Transverse colon (tissue), 4 donors: ENCODE data around the gene ERVV-1. TPM values are rescaled to one million over a fixed set of nuclear protein-coding genes. Genes with fewer than 3 reads are reported as not detected.

Experiments used
- DNase-seq: peaks from one replicate; pipeline ENCODE4 v3.0.0-alpha.2; 2019
- H3K27ac ChIP-seq, 4 donors: fragments of 200-600 bp; sonication (generic); 2 replicates each; pipeline ENCODE4 v1.5.1; 2016 to 2018; ENCODE audit warnings: inconsistent platforms in 4 of 4
- H3K27me3 ChIP-seq: fragments of 200-600 bp; sonication (generic); 2 replicates; pipeline ENCODE4 v1.5.1; 2017; ENCODE audit warnings: inconsistent platforms
- H3K36me3 ChIP-seq, 4 donors: fragments of 200-600 bp; sonication (generic); 2 replicates each; pipeline ENCODE4 v1.5.1; 2017 to 2019; ENCODE audit warnings: inconsistent platforms in 4 of 4
- H3K4me1 ChIP-seq, 4 donors: fragments of 200-600 bp; sonication (generic); 2 replicates each; pipeline ENCODE4 v1.5.1; 2017 to 2020; ENCODE audit warnings: inconsistent platforms in 4 of 4
- H3K4me3 ChIP-seq, 4 donors: fragments of 200-600 bp; sonication (generic); 1 replicate in 1 of 4; 2 replicates in 3 of 4; pipeline versions ENCODE4 v1.5.1 to v1.6.1; 2017 to 2019; ENCODE audit warnings: inconsistent platforms in 4 of 4
- H3K9me3 ChIP-seq, 2 donors: fragments of 200-600 bp; sonication (generic); 2 replicates each; pipeline ENCODE4 v1.5.1; 2017 to 2019; ENCODE audit warnings: inconsistent platforms in 2 of 2
- CTCF ChIP-seq, 5 experiments: fragments of 200-600 bp in 3 of 5; fragments of 450-650 bp in 2 of 5; sonication (generic) in 3 of 5; IDR thresholded peaks; 1 replicate in 2 of 5; 2 replicates in 3 of 5; pipeline ENCODE4 v1.5.1; 2016 to 2017; ENCODE audit warnings: antibody characterized with exemption in 5 of 5, inconsistent platforms in 3 of 5, mild to moderate bottlenecking in 2 of 5, moderate library complexity in 1 of 5
- EP300 ChIP-seq: sonication (generic); formaldehyde crosslinking; IDR thresholded peaks from one replicate; pipeline ENCODE4 v1.6.1; 2017; ENCODE audit warnings: antibody characterized with exemption, low read depth
- POLR2A ChIP-seq: fragments of 450-650 bp; IDR thresholded peaks from one replicate; pipeline ENCODE4 v1.6.1; 2016; ENCODE audit warnings: antibody characterized with exemption, mild to moderate bottlenecking, moderate library complexity
- POLR2AphosphoS5 ChIP-seq, 3 donors: sonication (generic); formaldehyde crosslinking; IDR thresholded peaks; one replicate each; pipeline ENCODE4 v1.6.1; 2016; ENCODE audit warnings: antibody characterized with exemption in 3 of 3
- WGBS, 2 donors: methylation state at CpG; one replicate each; pipeline ENCODE4 v1.1.5; 2018; ENCODE audit warnings: low coverage in 1 of 2; 5-methylcytosine and 5-hydroxymethylcytosine counted together
- in situ Hi-C, 4 donors: fragments of 200-750 bp; cut with MboI; loops; one replicate each; pipeline versions ENCODE4 v1.15.0 to v1.15.1; 2017; ENCODE audit warnings: low sequenced_read_pairs in 3 of 4, low pct_ligation_motif_present in 1 of 4, low pct_unique_long_range_greater_than_20kb in 1 of 4
- intact Hi-C: fragments of 100-400 bp; cut with DNase I; formaldehyde crosslinking; loops from one replicate; pipeline ENCODE4 v1.15.1; 2023; ENCODE audit warnings: low total_unique reads
- total RNA-seq, 4 donors: library from RNA; depleted of rRNA; stranded (reverse); fragments of >200 nt; gene quantifications; one replicate each; pipeline ENCODE4 v1.1.0, GENCODE V29; 2016

ERVV-1 gene
- total RNA-seq, 4 donors from 2014 or later: not detected

- Histone ChIP-seq H3K4me1 (peaks cover 0 to 13% (median 3%) of the 10 kb centered on the region in 4 donors), H3K36me3 (peaks cover 0 to 24% (median 3%) of the 10 kb centered on the region in 4 donors), H3K27ac (no peak overlapping the region), H3K27me3 (no peaks in the 10 kb centered on the region), H3K9me3 (peaks cover 0 to 12% of the 10 kb centered on the region in 2 donors), H3K4me3 (no peak overlapping the region)
- intact Hi-C loops: no loop called here
- no peak for DNase-seq
- 87 to 92% methylated on average over 3 to 5 of the region's 5 CpGs for WGBS, 2 donors
- TF ChIP-seq CTCF (IDR thresholded peaks at IDR 0.05) (no peak), POLR2AphosphoS5 (IDR thresholded peaks at IDR 0.05) (no peak), POLR2A (no peak), EP300 (no peak)
- in situ Hi-C loops: no loop called here
Observed at GRCh38 chr19:52988506-52988905, 25.2 kb upstream of the ERVV-1 start.

GRCh38 chr19:52990759-52991418 lies 22.8 kb upstream of the ERVV-1 start:
- DNase-seq: no peak
- peaks cover 0 to 15% (median 0%) of the 10 kb centered on the region in 4 donors for H3K36me3 ChIP-seq
- peaks cover 0 to 1% of the 10 kb centered on the region in 2 donors for H3K9me3 ChIP-seq
- H3K4me1 ChIP-seq: peaks cover 0 to 19% (median 5%) of the 10 kb centered on the region in 4 donors
- WGBS, 2 donors: 83 to 89% methylated on average over 2 to 16 of the region's 16 CpGs
- H3K27ac ChIP-seq: no peak overlapping the region
- in situ Hi-C loops: no loop called here
- H3K4me3 ChIP-seq: no peak overlapping the region
- TF ChIP-seq EP300 (no peak), CTCF (IDR thresholded peaks at IDR 0.05) (no peak), POLR2AphosphoS5 (IDR thresholded peaks at IDR 0.05) (no peak), POLR2A (no peak)
- H3K27me3 ChIP-seq: no peaks in the 10 kb centered on the region
- intact Hi-C loops: no loop called here

GRCh38 chr19:52991484-52991883 lies 22.2 kb upstream of the ERVV-1 start:
- Histone ChIP-seq H3K4me3 (no peak overlapping the region), H3K27ac (peak overlapping the region in 1 of 4 donors; percentile 76), H3K27me3 (no peaks in the 10 kb centered on the region), H3K36me3 (peaks cover 0 to 9% (median 0%) of the 10 kb centered on the region in 4 donors), H3K4me1 (peaks cover 0 to 19% (median 5%) of the 10 kb centered on the region in 4 donors), H3K9me3 (no peaks in the 10 kb centered on the region)
- in situ Hi-C loops (no loop called here), intact Hi-C loops (no loop called here)
- WGBS, 2 donors: 82 to 83% methylated on average over 2 of the region's 2 CpGs
- no peak for DNase-seq
- TF ChIP-seq EP300 (no peak), POLR2AphosphoS5 (IDR thresholded peaks at IDR 0.05) (no peak)

GRCh38 chr19:52992109-52993004 lies 21.4 kb upstream of the ERVV-1 start:
- in situ Hi-C loops (no loop called here), intact Hi-C loops (no loop called here)
- Histone ChIP-seq H3K4me3 (peak overlapping the region; percentile 28 to 68 (median 42)), H3K9me3 (no peaks in the 10 kb centered on the region), H3K27me3 (no peaks in the 10 kb centered on the region), H3K36me3 (peaks cover 0 to 7% (median 0%) of the 10 kb centered on the region in 4 donors), H3K4me1 (peaks cover 0 to 19% (median 5%) of the 10 kb centered on the region in 4 donors), H3K27ac (peak overlapping the region; percentile 76 to 89 (median 80))
- WGBS, 2 donors: 15 to 30% methylated on average over 10 to 26 of the region's 26 CpGs
- DNase-seq: peak; percentile 37
- TF ChIP-seq POLR2AphosphoS5 (IDR thresholded peaks at IDR 0.05) (no peak), CTCF (IDR thresholded peaks at IDR 0.05) (no peak), EP300 (no peak), POLR2A (no peak)
